ENCODE results near the gene RHBDD1. TPM values are rescaled to one million over a fixed set of nuclear protein-coding genes. Genes with fewer than 3 reads are reported as not detected.

RHBDD1 gene
- total RNA-seq, 1 donor from 2014 or later = 30.0 TPM

DNA sequence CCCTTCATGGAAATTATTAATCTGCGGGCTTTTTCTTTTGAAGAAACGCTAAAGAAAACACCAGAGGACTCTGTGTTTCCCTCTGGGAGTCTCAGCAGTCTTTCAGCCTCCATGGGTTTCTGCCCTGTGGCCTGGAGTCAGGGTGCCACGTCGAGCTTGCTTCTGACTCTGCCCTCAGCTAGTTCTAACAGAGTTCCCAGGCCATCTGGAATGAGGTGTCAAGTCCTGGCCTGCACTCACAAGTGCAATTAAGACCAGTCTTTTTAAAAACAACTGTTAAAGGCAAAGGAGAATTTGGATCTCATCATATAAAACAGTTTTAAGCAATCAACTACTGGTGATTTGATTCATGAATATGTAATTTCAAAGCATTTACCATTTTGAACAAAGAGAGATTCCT lies 157.3 kb downstream of the RHBDD1 start:
- Mint-ChIP-seq H3K27me3 (ENCODE audit: low read depth) (no peaks in the 10 kb centered on the region), H3K4me1 (ENCODE audit: low read depth) (peaks cover 15% of the 10 kb centered on the region), H3K27ac (ENCODE audit: unreplicated experiment) (no peak overlapping the region), H3K36me3 (ENCODE audit: low read depth) (peaks cover 3% of the 10 kb centered on the region), H3K9me3 (ENCODE audit: low read depth) (no peaks in the 10 kb centered on the region), H3K4me3 (ENCODE audit: unreplicated experiment) (no peak overlapping the region)
- TF ChIP-seq CTCF (IDR thresholded peaks at IDR 0.05) = no peak
- DNase-seq (ENCODE audit: low spot score) = no peak

- Mint-ChIP-seq H3K27ac (ENCODE audit: unreplicated experiment) (no peak overlapping the region), H3K36me3 (ENCODE audit: low read depth) (no peaks in the 10 kb centered on the region), H3K4me1 (ENCODE audit: low read depth) (peaks cover 15% of the 10 kb centered on the region), H3K27me3 (ENCODE audit: low read depth) (no peaks in the 10 kb centered on the region), H3K4me3 (ENCODE audit: unreplicated experiment) (no peak overlapping the region), H3K9me3 (ENCODE audit: low read depth) (no peaks in the 10 kb centered on the region)
- no peak for DNase-seq (ENCODE audit: low spot score)
- TF ChIP-seq CTCF (IDR thresholded peaks at IDR 0.05) = peak; percentile 49
These were observed 158.9 kb downstream of the RHBDD1 start for GRCh38 chr2:226994775-226995174.

DNA sequence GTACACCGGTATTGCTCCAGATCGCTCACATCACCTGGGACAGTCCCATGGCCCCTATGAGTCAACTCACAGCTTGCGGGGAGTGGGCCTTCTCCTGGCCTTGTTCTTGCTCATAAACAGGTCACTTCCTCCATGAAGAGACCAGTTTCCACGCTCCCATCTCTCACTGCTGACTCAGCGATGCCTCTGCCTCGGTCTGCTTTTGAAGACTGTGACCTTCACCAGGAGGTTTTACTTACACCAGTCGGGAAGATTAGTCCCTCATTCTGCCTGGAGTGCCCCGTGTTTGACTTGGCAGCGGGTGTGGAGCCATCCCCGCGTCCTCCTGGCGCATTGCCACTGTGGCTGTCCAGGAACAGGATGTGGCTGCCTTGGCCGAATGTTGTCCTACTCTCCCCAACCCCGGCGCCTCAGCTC lies 159.8 kb downstream of the RHBDD1 start:
- Mint-ChIP-seq H3K36me3 (ENCODE audit: low read depth) (no peaks in the 10 kb centered on the region), H3K9me3 (ENCODE audit: low read depth) (no peaks in the 10 kb centered on the region), H3K4me3 (ENCODE audit: unreplicated experiment) (peak overlapping the region; percentile 24), H3K27me3 (ENCODE audit: low read depth) (no peaks in the 10 kb centered on the region), H3K27ac (ENCODE audit: unreplicated experiment) (peak overlapping the region; percentile 62), H3K4me1 (ENCODE audit: low read depth) (peaks cover 15% of the 10 kb centered on the region)
- no peak for DNase-seq (ENCODE audit: low spot score)
- TF ChIP-seq CTCF (IDR thresholded peaks at IDR 0.05) = no peak

- no peak for TF ChIP-seq CTCF (IDR thresholded peaks at IDR 0.05)
- Mint-ChIP-seq H3K27me3 (ENCODE audit: low read depth) (no peaks in the 10 kb centered on the region), H3K4me3 (ENCODE audit: unreplicated experiment) (no peak overlapping the region)
These were observed 163.8 kb downstream of the RHBDD1 start for GRCh38 chr2:226999661-227000060.

GRCh38 chr2:227000123-227000522 lies 164.3 kb downstream of the RHBDD1 start:
- Mint-ChIP-seq H3K27ac (ENCODE audit: unreplicated experiment) (no peak overlapping the region), H3K36me3 (ENCODE audit: low read depth) (no peaks in the 10 kb centered on the region), H3K4me3 (ENCODE audit: unreplicated experiment) (no peak overlapping the region), H3K9me3 (ENCODE audit: low read depth) (no peaks in the 10 kb centered on the region), H3K4me1 (ENCODE audit: low read depth) (peaks cover 10% of the 10 kb centered on the region), H3K27me3 (ENCODE audit: low read depth) (no peaks in the 10 kb centered on the region)
- TF ChIP-seq CTCF (IDR thresholded peaks at IDR 0.05) = no peak
- DNase-seq (ENCODE audit: low spot score) = no peak

More at GRCh38 chr2:226999661-227000060, 163.8 kb downstream of the RHBDD1 start:
- peaks cover 14% of the 10 kb centered on the region for H3K4me1 Mint-ChIP-seq (ENCODE audit: low read depth)
- no peaks in the 10 kb centered on the region for H3K9me3 Mint-ChIP-seq (ENCODE audit: low read depth)
- H3K36me3 Mint-ChIP-seq (ENCODE audit: low read depth) = no peaks in the 10 kb centered on the region
- DNase-seq (ENCODE audit: low spot score) = no peak
- H3K27ac Mint-ChIP-seq (ENCODE audit: unreplicated experiment) = no peak overlapping the region

All from chondrocyte (in vitro differentiated cells).